Measurements from ENCODE around the gene NEK7.

DNA sequence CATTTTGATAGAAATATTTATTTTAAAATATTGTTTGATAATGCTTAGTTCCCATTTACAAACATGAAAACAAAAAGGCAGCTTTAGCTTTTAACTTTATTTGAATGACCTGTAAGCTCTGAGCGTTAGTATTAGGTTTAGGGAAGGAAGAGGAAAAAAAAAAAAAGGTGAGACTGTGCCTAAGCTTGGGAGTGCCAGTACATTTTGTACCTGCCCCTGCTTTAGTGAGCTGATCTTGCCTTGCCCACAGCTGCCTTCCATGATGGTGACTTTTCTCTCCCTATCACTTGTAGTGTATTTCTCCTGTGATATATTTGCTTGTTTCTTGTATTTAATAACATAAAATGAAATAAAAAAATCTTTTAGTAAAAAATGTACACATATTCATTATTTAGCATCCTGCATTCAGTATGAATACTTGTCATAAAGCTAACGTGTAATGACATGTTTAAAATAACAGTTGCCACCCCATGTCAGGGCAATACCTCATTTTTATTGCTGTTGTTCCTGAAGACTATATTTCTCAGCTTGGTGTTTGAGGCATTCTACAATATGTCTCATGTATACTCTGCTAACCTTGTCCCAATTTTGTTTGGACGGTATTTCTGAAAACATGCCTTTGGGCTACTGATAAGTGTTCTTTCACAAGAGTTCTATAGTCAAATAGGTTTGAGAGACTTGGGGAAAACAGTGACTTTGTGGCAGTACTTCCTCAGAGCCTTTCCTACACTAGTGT lies 76.3 kb downstream of the NEK7 start:
- TF ChIP-seq ELF4 (IDR thresholded peaks at IDR 0.05) (no peak), SUZ12 (IDR thresholded peaks at IDR 0.05) (no peak), SP1 (IDR thresholded peaks at IDR 0.05) (no peak)
